PC-3 (cell line): Measurements from ENCODE around the gene FGD4. TPM values are rescaled to one million over a fixed set of nuclear protein-coding genes. Genes with fewer than 3 reads are reported as not detected.

Source experiments
- ATAC-seq: fragments of 200-7000 bp; cut with Tn5 transposase; 2 replicates; pipeline ENCODE4 v1.9.1; 2020; ENCODE audit warnings: mild to moderate bottlenecking, moderate library complexity
- BruUV-seq: library from RNA; stranded (reverse); fragments of 400-500 nt; replicated peaks from 2 replicates; lab custom pipeline; 2021; lab: Mats Ljungman, UMichigan
- CTCF ChIA-PET: fragments of 300-600 bp; sonication (Branson Sonifier 250); formaldehyde crosslinking; loops from one replicate; lab custom pipeline; 2022; ENCODE audit warnings: antibody characterized with exemption; lab: Charles Lee
- POLR2A ChIA-PET: fragments of 300-600 bp; sonication (Branson Sonifier 250); formaldehyde crosslinking; loops from one replicate; lab custom pipeline; 2022; ENCODE audit warnings: antibody characterized with exemption; ENCODE audit not compliant: unreplicated experiment; lab: Charles Lee
- DNase-seq: peaks from one replicate; pipeline ENCODE4 v3.0.0-alpha.2; 2015
- H2AFZ ChIP-seq: fragments of 300-600 bp; sonication (generic); 2 replicates; pipeline ENCODE4 v1.6.0; 2016; ENCODE audit warnings: antibody characterized with exemption, low read length
- H3F3A ChIP-seq: fragments of 300-600 bp; sonication (generic); one replicate; pipeline ENCODE4 v1.6.0; 2017; ENCODE audit warnings: antibody characterized with exemption, low read length, control low read depth, mild to moderate bottlenecking; ENCODE audit not compliant: unreplicated experiment
- H3K27ac ChIP-seq: fragments of 300-600 bp; sonication (generic); 2 replicates; pipeline ENCODE4 v1.5.1; 2016; ENCODE audit warnings: mild to moderate bottlenecking, low read length
- H3K27me3 ChIP-seq: fragments of 300-600 bp; sonication (generic); 2 replicates; pipeline ENCODE4 v1.6.1; 2016; ENCODE audit warnings: low read length, mixed read lengths
- H3K36me3 ChIP-seq: fragments of 300-600 bp; sonication (generic); 2 replicates; pipeline ENCODE4 v1.6.1; 2016; ENCODE audit warnings: low read depth, mixed run types, low read length, mixed read lengths
- H3K4me1 ChIP-seq: fragments of 300-600 bp; sonication (generic); 2 replicates; pipeline ENCODE4 v1.5.1; 2016; ENCODE audit warnings: low read length; ENCODE audit not compliant: insufficient read depth
- H3K4me2 ChIP-seq: fragments of 300-600 bp; sonication (generic); 2 replicates; pipeline ENCODE4 v1.6.0; 2016; ENCODE audit warnings: low read length
- H3K4me3 ChIP-seq: fragments of 300-600 bp; sonication (generic); 2 replicates; pipeline ENCODE4 v1.5.1; 2016; ENCODE audit warnings: mild to moderate bottlenecking, low read length, mixed read lengths
- H3K79me2 ChIP-seq: fragments of 300-600 bp; sonication (generic); 2 replicates; pipeline ENCODE4 v1.6.1; 2017; ENCODE audit warnings: low read length, mixed read lengths
- H3K9ac ChIP-seq: fragments of 300-600 bp; sonication (generic); 2 replicates; pipeline ENCODE4 v1.6.0; 2016; ENCODE audit warnings: mild to moderate bottlenecking, low read length
- H3K9me2 ChIP-seq: fragments of 300-600 bp; sonication (generic); replicated peaks from 2 replicates; pipeline ENCODE4 v1.6.1; 2016; ENCODE audit warnings: mixed run types, low read length, mixed read lengths
- H3K9me3 ChIP-seq: fragments of 300-600 bp; sonication (generic); 2 replicates; pipeline ENCODE4 v1.6.1; 2016; ENCODE audit warnings: low read length, mixed read lengths
- H4K20me1 ChIP-seq: fragments of 300-600 bp; sonication (generic); 2 replicates; pipeline ENCODE4 v1.6.1; 2016; ENCODE audit warnings: low read length, mixed read lengths
- CTCF ChIP-seq: fragments of 300-600 bp; sonication (generic); conservative IDR thresholded peaks from 2 replicates; pipeline ENCODE4 v1.5.1; 2017; ENCODE audit warnings: antibody characterized with exemption, low read depth, mild to moderate bottlenecking, low read length
- EZH2 ChIP-seq: fragments of 300-600 bp; sonication (generic); IDR thresholded peaks from one replicate; pipeline ENCODE4 v1.6.1; 2017; ENCODE audit warnings: antibody characterized with exemption, mild to moderate bottlenecking, low read length; ENCODE audit not compliant: unreplicated experiment
- EZH2phosphoT487 ChIP-seq: fragments of 300-600 bp; sonication (generic); IDR thresholded peaks from 2 replicates; pipeline ENCODE4 v1.6.1; 2018; ENCODE audit warnings: mild to moderate bottlenecking, antibody characterized with exemption, low read length, borderline replicate concordance
- intact Hi-C: fragments of 100-400 bp; cut with micrococcal nuclease; formaldehyde crosslinking; loops from 2 replicates; pipeline ENCODE4 v1.9.0; 2023
- total RNA-seq: library from RNA; depleted of rRNA; stranded (reverse); fragments of >200 nt; gene quantifications from 2 replicates; pipeline ENCODE4 v1.2.3, GENCODE V29; 2014

Gene FGD4
- total RNA-seq, 1 experiment from 2014 or later, result 3.9 TPM

GRCh38 chr12:32448586-32448985 is 49.2 kb downstream of the FGD4 start:
- DNase-seq, result no peak
- Histone ChIP-seq H3K27me3 (no peaks in the 10 kb centered on the region), H4K20me1 (no peaks in the 10 kb centered on the region), H3K4me3 (no peak overlapping the region), H3K36me3 (no peaks in the 10 kb centered on the region), H3K27ac (no peak overlapping the region), H3K9me3 (no peaks in the 10 kb centered on the region), H3F3A (no peaks in the 10 kb centered on the region), H3K4me1 (peaks cover 14% of the 10 kb centered on the region), H3K9me2 (no peaks in the 10 kb centered on the region), H3K4me2 (no peak overlapping the region), H3K9ac (no peak overlapping the region), H2AFZ (no peak overlapping the region), H3K79me2 (no peaks in the 10 kb centered on the region)
- BruUV-seq, result no TSS peak
- intact Hi-C loops, result no loop called here
- TF ChIP-seq CTCF (no peak), EZH2 (no peak), EZH2phosphoT487 (no peak)
- ChIA-PET POLR2A (interaction anchor here (0.6 kb wide), 1 partner anchor 40 kb away, joined by 5 read pairs; no protein-coding TSS in a partner anchor), CTCF (interaction anchor here (0.6 kb wide), 1 partner anchor 308 kb away, joined by 6 read pairs; no protein-coding TSS in a partner anchor)
- ATAC-seq, result no peak

- H4K20me1 ChIP-seq, result no peaks in the 10 kb centered on the region
- no peak for ATAC-seq
- BruUV-seq, result no TSS peak
- ChIA-PET POLR2A (no interaction called here), CTCF (no interaction called here)
- H3F3A ChIP-seq, result no peaks in the 10 kb centered on the region
- TF ChIP-seq CTCF (no peak), EZH2 (no peak), EZH2phosphoT487 (no peak)
- H3K9me3 ChIP-seq, result no peaks in the 10 kb centered on the region
- H3K27me3 ChIP-seq, result no peaks in the 10 kb centered on the region
- H3K4me2 ChIP-seq, result no peak overlapping the region
- H3K4me3 ChIP-seq, result no peak overlapping the region
- no peak overlapping the region for H2AFZ ChIP-seq
- H3K9me2 ChIP-seq, result no peaks in the 10 kb centered on the region
- intact Hi-C loops, result no loop called here
- no peak for DNase-seq
- no peak overlapping the region for H3K9ac ChIP-seq
- H3K27ac ChIP-seq, result no peak overlapping the region
- H3K36me3 ChIP-seq, result no peaks in the 10 kb centered on the region
- H3K79me2 ChIP-seq, result no peaks in the 10 kb centered on the region
- H3K4me1 ChIP-seq, result peaks cover 18% of the 10 kb centered on the region
These were observed 51.0 kb downstream of the FGD4 start for GRCh38 chr12:32450363-32450762.

- Histone ChIP-seq H3F3A (no peaks in the 10 kb centered on the region), H2AFZ (no peak overlapping the region), H3K27ac (no peak overlapping the region), H3K4me1 (peaks cover 15% of the 10 kb centered on the region), H3K36me3 (no peaks in the 10 kb centered on the region), H3K9me2 (no peaks in the 10 kb centered on the region), H3K9ac (no peak overlapping the region), H3K4me2 (no peak overlapping the region), H4K20me1 (no peaks in the 10 kb centered on the region), H3K27me3 (no peaks in the 10 kb centered on the region), H3K4me3 (no peak overlapping the region), H3K9me3 (no peaks in the 10 kb centered on the region), H3K79me2 (no peaks in the 10 kb centered on the region)
- intact Hi-C loops, result no loop called here
- ChIA-PET POLR2A (no interaction called here), CTCF (no interaction called here)
- ATAC-seq (no peak), DNase-seq (no peak)
- BruUV-seq, result no TSS peak
- TF ChIP-seq EZH2phosphoT487 (no peak), EZH2 (no peak), CTCF (no peak)
These were observed 51.4 kb downstream of the FGD4 start for GRCh38 chr12:32450768-32451167.
